GM12891 (cell line): Measurements from ENCODE around the gene MTG2.

Experiments used
- DNase-seq: peaks from one replicate; pipeline ENCODE4 v3.0.0; 2011; ENCODE audit warnings: low spot score; ENCODE audit not compliant: insufficient read length
- FAIRE-seq: peaks from 2 replicates; lab custom pipeline; 2011; peaks lifted over from hg19 to GRCh38; lab: Jason Lieb, UNC
- PAX5 ChIP-seq: IDR thresholded peaks from 2 replicates; pipeline ENCODE4 v1.6.1; 2011; ENCODE audit warnings: low read length, moderate library complexity, mild to moderate bottlenecking; ENCODE audit not compliant: insufficient read depth, severe bottlenecking
- POLR2A ChIP-seq: IDR thresholded peaks from 2 replicates; pipeline ENCODE4 v1.6.1; 2011; ENCODE audit warnings: low read depth, low read length, control low read depth
- POLR2AphosphoS5 ChIP-seq: IDR thresholded peaks from 2 replicates; pipeline ENCODE4 v1.6.1; 2011; ENCODE audit warnings: low read depth, low read length, control low read depth
- POU2F2 ChIP-seq: IDR thresholded peaks from 2 replicates; pipeline ENCODE4 v1.6.1; 2011; ENCODE audit warnings: low read depth, mild to moderate bottlenecking, control low read depth, low read length, moderate library complexity
- SPI1 ChIP-seq: IDR thresholded peaks from 2 replicates; pipeline ENCODE4 v1.6.1; 2011; ENCODE audit warnings: low read depth, low read length, control low read depth
- TAF1 ChIP-seq: IDR thresholded peaks from 2 replicates; pipeline ENCODE4 v1.6.1; 2011; ENCODE audit warnings: low read depth, low read length, control low read depth

Gene MTG2

GRCh38 chr20:62202676-62203377 lies 20.0 kb downstream of the MTG2 start:
- DNase-seq (no peak), FAIRE-seq (no peak)
- TF ChIP-seq POU2F2 (no peak), PAX5 (no peak), TAF1 (no peak), SPI1 (no peak), POLR2AphosphoS5 (no peak), POLR2A (no peak)

GRCh38 chr20:62203378-62204030 lies 20.7 kb downstream of the MTG2 start:
- FAIRE-seq (no peak), DNase-seq (no peak)
- no peak for TF ChIP-seq PAX5
- TF ChIP-seq POLR2AphosphoS5 = no peak
- TF ChIP-seq SPI1 = no peak
- TF ChIP-seq TAF1 = no peak
- TF ChIP-seq POLR2A = no peak
- TF ChIP-seq POU2F2 = no peak

- no peak for TF ChIP-seq POLR2A
- no peak for TF ChIP-seq POU2F2
- TF ChIP-seq TAF1 = no peak
- no peak for TF ChIP-seq POLR2AphosphoS5
- no peak for TF ChIP-seq PAX5
- no peak for TF ChIP-seq SPI1
- DNase-seq = no peak
- FAIRE-seq = no peak
These were observed 23.0 kb downstream of the MTG2 start for GRCh38 chr20:62205618-62206387.

- no peak for TF ChIP-seq PAX5
- TF ChIP-seq POLR2A = no peak
- no peak for TF ChIP-seq POU2F2
- TF ChIP-seq POLR2AphosphoS5 = no peak
- TF ChIP-seq TAF1 = no peak
- no peak for TF ChIP-seq SPI1
- DNase-seq (no peak), FAIRE-seq (no peak)
These were observed 23.6 kb downstream of the MTG2 start for GRCh38 chr20:62206388-62206775.

- FAIRE-seq (no peak), DNase-seq (no peak)
- TF ChIP-seq TAF1 (no peak), PAX5 (no peak), POLR2AphosphoS5 (no peak), POU2F2 (no peak), POLR2A (no peak), SPI1 (no peak)
These were observed 25.4 kb downstream of the MTG2 start for GRCh38 chr20:62208061-62208794.

- TF ChIP-seq POLR2AphosphoS5 (no peak), POU2F2 (no peak), PAX5 (no peak), SPI1 (no peak), TAF1 (no peak)
- DNase-seq (no peak), FAIRE-seq (no peak)
These were observed 26.2 kb downstream of the MTG2 start for GRCh38 chr20:62208795-62209755.

- DNase-seq = no peak
- FAIRE-seq = no peak
- TF ChIP-seq PAX5 (no peak), TAF1 (no peak), POLR2A (no peak), POU2F2 (no peak), SPI1 (no peak), POLR2AphosphoS5 (no peak)
These were observed 27.1 kb downstream of the MTG2 start for GRCh38 chr20:62209850-62210495.

GRCh38 chr20:62210496-62210855 lies 27.6 kb downstream of the MTG2 start:
- DNase-seq = no peak
- FAIRE-seq = no peak
- TF ChIP-seq SPI1 (no peak), POU2F2 (no peak), POLR2A (no peak), POLR2AphosphoS5 (no peak), PAX5 (no peak), TAF1 (no peak)
